Stimulated activated CD8-positive, alpha-beta memory T cell treated with anti-CD3 and anti-CD28 coated beads, Interleukin-15, amount 100 ng/mL, for 1 hour (primary cell): ENCODE results near the gene CCNL1.
A peak's percentile ranks its signal among the peaks of the same experiment; 100 is the strongest.
"Not testable (repeated sequence)": the region's sequence is repeated elsewhere in the genome, so short reads cannot be mapped to it uniquely, and the experiment has no call there.

Experiments
- DNase-seq: peaks from one replicate; pipeline ENCODE4 v3.0.0-alpha.2; 2020; ENCODE audit warnings: low read depth

Gene CCNL1

DNA sequence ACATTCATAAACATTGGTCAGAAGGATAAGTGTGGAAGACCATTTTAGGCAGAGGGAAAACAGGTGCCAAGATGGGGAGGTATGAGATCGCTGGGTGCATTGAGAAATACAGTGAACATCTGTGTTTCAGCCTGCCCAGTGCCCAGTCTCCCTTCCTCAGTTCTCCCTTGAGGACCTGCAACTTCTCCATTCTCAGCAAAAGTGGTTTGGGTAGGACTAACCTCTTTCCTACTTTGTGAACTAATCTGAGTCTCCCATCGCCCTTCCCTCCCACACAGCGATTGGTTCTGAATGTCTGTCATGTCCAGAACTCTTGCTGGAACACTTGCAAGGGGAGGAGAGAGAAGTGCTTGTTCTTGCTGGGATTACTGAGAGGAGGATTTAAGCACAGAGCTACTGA lies 10.9 kb upstream of the CCNL1 start:
- no peak for DNase-seq

DNA sequence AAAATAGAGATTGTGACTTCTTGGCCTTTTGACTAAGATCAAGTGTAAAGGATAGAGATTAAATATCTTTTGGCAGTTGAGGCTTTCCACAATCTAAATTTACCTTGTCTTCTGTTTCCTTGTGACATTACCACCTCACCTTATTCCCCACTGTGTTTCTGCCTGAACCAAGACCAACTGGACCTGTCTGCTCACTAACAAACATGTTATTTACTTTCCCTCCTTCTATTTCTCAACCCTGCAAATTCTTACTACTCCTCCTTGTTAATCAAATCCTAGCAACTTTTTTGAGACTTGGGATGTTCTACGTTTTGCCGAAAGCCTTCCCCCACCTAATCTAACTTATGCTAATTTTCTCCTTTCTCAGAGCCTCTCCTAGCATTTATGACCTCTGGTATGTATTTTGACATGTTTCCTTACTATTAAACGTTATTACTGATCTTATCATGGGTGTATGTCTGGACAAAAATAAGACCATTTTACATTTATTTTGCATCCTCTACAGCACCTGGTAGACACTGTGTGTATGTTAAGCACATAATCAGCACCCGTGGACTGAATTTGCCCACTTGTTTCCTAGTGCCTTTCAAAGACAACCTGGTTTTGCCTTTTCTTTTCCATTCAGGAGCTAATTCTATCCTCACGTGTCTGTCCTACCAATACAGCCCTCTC lies 7.6 kb upstream of the CCNL1 start:
- no peak for DNase-seq

DNA sequence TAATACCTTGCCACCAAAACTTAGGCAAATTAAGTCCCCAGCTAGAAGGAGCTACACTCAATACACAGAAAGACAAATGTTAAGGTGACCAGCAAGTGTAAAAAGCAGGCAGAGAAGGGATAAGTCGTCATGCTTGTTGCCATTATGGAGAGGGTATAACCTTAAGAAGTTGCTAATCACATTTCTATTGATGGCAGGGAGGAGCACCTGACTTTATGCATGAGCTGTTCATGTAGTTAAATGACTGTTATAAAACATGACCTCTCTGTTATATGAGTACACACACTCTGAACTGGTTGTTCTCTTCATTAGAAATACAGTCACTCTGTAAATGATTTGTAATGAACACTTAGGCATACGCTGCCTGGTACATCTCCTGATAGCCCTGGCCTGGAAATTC lies 6.6 kb upstream of the CCNL1 start:
- DNase-seq = no peak

DNA sequence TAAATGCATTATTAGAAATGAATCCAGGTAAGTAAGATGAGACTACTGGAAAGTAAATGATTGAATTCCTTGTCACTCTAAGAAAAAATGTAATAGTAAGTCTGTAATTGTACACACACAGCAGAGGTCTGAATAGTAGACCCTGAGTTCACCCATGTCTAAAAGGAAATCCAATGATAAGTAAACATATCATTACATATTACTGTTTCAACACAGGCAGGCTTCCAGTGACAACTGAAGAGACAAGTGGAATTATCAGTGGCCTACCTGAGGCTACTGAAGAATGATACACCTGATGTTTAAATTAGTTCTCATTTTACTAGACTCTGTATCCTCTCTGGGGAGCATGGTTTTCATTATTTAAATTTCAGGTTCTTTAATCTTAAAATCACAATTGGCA lies 6.2 kb upstream of the CCNL1 start:
- DNase-seq = no peak

DNA sequence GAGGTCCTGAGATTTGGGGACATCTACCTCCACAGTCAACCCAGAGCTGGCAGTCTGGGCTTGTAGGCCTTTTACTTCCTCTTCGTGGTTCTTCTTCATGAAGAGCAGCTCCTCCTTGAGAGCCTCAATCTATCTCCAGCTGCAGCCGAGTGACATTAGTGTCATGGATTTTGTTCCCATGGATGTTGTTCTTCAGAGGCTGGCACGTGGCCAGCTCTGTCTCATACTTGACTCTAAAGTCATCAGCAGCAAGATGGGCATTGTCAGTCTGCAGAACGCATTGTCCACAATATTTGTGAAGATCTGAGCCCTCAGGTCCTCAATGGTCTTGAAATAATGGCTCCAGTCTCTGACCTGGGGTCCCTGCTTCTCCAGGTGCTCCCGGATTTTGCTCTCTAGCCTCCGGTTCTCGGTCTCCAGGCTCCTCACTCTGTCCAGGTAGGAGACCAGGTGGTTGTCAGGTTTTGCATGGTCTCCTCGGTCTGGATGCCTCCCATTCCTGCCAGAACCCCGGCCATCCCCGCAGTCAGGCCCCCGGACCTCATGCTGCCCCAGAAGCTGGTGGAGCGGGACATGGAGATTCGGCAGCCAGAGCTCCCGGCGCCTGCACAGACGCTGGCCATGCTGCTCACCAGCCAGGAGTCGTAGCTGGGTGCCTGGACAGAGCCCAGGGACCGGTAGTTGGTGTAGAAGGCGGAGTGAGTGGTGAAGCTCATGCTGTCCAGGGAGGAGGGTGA lies 3.4 kb upstream of the CCNL1 start:
- no peak for DNase-seq

DNA sequence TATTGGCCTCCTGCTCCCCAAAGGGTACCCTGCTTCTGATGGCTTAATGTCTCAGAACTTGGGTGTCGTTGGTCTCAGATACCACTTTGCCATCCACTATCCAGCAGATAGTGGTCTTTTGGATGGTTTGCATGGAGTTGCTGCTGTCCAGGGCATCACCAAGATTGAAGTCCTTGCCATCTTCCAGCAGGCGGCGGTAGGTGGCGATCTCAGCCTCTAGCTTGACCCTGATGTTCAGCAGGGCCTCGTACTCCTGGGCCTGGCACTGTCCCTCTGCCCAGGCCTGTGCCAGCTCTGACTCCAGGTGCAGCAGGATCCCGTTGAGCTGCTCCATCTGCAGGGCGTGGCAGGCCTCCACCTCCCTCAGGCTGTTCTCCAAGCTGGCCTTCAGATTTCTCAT lies 2.7 kb upstream of the CCNL1 start:
- DNase-seq = not testable (repeated sequence)

DNA sequence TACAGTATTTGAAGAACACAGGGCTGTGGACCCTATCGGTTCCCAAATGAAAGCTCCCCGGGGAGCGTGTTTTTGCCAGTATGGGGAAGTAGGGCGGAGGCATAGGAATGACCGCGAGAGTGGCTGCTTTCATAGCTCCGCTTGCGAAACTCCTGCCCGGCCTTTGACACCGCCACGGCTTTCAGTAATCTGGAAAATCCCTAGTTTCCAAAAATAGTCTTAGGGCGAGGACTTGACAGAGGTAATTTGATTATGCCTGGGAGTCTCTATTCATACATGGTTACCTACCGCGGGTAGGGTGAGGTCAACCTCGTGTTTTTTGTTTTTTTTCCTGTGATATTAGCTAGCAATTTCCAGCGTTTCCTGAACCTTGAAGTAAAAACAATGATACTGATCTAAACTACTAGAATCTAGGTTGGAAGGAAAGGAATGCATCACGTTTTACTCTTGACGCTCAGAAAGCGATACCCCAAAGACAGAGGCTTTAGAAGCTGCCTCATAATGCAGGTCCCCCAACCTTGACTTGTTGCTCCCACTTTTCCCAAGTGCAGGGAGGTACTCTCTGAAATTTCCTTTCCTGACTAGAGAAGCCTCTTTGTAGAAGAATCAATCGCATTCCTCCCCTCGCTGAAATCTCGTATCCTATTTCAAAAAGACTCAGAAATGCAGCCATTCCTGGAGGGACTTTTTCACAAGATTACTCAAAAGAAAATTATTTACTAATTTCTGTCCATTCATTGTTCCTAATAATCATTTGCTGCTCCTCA lies 894 bp upstream of the CCNL1 start:
- DNase-seq = no peak

DNA sequence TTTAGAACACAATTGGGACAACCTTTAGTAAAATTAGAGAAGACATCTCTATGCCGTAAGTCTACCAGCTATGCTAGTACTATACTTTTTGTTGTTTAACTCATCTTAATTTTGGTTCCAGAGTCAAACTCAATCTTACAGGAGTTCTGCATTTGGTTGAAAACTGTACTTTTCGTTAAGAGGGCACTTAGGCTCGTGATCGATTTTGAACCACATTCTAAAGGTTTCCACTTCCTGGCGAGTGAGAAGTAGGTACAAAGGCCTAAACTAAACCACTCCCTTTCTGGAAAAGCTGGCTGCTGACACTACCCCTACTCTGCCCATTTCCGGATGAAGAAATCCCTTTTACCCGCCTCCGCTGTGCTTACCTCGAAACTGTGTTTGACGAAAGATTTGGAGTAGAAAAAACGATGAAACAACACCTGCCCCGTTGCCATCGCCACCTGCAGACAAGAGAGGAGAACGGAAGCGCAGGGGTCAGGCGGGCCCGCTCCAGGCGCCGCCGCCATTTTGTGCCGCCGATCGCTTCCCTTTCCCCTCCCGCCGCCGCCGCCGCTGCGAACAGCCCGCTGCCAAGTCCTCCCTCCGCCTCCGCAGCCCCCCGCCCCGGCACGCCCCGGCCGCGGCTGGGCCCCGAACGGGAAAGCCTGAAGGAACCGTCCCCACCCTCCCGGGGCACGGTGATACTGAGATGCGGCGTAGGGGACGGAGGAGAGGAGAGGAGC lies 748 bp downstream of the CCNL1 start:
- DNase-seq = peak; percentile 56

DNA sequence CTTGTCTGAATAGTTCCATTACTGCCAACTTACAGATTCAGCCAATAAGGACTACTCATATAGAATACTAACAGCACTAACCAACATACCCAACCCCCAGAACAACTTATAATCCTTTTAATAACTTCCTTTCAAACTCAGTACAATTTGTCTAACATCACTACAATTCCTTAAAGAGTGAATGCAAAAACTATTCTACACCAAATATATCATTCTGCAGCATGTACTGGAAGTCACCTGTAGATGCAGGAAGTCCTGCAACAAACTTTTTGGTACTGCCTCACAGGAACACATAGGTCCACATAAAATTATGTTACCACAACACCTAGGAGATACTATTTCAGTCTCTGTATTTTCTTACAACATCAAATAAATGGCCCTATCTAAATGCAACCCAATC lies 2.1 kb downstream of the CCNL1 start:
- DNase-seq = no peak

DNA sequence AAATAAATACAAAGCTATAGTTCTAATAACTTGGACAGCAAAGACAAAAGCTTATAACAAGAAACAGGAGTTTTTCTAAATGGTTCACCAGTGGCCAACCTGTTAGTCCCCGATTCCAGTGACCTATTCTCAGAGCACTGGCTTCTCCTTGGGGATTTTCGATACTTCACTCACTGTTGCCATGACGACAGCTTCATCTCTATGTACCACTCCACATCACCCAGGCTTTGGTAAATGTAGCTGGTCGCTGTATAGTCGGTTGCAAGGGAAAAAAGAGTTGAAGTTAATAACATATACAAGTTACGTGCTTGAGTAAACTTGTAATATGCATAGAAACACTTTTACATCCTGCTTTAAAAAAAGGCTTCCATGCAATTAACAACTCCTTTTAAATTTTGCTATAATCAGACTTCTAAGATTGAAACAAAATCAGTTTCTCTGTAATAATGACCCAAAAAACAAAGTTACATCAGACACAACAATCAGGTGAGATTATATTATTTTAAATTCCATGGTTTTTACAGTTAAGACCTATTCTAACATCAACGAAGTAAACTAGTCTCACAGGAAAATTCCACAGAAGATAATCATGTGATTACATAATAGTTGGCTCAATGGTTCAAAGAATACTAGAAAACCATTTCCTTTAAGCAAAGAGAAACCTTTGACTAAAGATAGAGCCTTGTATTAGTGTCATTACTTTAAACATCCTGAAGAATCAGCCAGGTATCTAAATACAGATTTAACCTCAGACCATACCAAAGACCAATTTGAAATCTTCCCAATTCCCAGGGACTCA lies 2.9 kb downstream of the CCNL1 start:
- no peak for DNase-seq

DNA sequence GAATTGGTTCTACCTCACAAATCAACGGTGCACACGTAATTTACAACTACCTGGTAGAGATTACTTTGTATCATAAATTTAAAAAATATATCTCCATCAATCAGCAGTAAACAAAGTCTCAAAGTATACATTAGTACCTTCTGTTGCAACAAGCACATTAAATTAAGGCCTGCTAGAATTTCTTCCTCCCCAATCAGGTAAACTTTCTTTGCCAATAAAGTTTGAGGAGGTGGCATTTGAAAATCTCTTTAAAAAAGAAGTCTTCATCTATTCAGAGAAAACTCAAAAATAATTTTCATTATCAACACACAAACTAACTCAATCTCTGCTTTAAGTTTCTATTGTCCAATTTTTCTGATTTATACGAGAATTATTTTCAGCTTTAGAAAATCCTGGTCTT lies 4.4 kb downstream of the CCNL1 start:
- no peak for DNase-seq

DNA sequence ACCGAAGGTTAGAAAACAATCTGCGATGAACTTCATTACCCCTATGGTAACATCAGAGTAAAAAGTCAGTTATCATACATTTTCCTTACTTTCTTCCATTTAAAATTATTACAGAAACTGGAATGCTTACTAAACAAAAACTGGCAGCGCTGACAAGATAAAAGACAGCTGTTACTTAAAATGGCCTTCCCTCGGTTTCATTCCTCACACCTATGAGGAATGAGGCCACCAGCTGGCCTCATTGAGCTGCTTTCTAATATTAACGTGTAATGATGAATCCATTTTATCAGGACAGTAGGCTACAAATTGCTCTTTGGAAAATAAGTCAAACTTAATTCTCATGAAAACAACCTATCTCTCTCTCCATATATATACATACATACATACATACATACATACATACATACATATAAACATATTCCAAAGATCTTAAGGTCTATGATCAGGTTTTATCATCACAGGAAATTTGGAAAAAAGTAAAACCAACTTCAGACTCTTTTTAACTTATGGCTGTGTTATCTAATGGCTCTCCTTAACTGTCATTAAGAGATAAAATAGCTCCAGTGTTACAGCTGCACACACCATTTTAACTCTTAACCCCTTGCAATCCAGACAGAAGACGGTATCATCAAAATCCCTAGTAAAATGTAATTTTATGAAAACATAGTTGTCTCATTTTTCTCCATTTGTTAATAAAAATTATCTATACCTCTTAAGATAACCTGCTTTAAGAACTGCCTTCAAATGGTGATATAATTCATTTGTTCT lies 5.2 kb downstream of the CCNL1 start:
- no peak for DNase-seq

DNA sequence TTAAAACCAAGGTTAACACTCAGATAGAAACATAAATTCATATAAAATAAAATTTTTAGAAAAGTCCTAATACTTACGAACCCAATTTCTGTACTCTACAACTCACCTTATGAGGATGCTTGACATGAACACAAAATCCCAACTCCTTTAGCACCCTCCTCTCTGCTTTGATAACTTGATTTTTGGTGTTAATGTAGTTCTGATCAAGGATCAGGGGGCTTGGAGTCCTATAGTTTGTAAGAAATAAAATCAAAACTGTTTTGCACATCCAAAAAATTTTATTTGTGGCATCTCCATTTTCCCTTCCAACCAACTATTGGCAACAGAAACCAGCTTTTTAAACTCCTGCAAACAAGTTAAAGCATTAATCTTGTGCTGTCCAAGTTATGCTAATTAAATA lies 7.0 kb downstream of the CCNL1 start:
- DNase-seq = no peak

DNA sequence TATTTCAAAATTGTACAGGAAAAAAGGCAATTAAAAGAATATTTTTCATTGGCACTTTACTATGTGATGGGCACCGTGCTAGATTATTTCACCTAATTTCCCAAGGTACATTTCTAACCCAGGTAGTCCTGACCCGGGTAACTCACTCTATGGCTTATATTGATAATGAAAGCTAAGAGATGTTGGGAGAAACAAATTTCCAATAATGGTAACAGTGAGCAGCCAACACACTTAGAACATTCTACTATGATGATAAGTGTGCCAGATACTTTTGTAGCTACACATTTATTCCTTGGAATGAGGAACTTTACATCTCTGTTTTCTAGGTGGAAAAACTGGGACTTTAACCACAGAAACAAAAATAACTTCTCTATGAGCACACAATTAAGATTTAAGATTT lies 7.5 kb downstream of the CCNL1 start:
- no peak for DNase-seq

DNA sequence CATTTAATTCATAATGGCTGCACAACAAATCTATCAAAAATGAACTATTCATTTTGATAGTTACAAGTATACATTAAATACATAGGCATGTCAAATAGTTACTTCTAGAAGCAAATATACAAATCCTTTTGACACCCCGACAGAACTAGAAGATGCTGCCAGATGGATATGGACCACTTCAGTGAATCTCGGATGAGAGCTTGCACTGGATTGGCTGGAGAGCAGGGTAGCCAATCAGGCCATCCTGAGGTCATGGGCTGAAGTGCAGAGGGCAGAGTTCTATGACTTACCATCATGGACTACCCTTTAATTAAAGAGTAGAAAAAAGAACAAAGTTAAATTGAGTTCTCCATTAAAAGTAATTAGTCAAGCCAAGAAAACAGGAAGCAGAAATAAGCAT lies 8.3 kb downstream of the CCNL1 start:
- no peak for DNase-seq

DNA sequence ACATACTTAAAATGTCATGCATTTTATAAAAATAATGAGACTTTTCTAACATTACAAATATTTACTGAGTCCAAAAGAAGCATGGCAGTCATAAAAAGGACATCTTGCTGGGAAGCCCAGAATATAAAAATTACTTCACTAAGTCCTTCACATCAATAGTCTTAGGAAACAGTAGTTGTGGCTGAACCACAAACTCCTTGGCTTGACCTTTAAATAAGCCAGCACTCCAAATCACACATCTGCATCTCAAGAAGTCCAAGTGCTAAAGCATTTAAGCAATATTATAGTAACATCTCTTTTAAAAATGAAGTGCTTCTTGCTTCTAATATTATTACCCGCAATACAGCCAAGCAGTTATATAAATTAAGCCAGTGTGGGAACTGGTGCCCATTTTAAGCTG lies 8.8 kb downstream of the CCNL1 start:
- no peak for DNase-seq

DNA sequence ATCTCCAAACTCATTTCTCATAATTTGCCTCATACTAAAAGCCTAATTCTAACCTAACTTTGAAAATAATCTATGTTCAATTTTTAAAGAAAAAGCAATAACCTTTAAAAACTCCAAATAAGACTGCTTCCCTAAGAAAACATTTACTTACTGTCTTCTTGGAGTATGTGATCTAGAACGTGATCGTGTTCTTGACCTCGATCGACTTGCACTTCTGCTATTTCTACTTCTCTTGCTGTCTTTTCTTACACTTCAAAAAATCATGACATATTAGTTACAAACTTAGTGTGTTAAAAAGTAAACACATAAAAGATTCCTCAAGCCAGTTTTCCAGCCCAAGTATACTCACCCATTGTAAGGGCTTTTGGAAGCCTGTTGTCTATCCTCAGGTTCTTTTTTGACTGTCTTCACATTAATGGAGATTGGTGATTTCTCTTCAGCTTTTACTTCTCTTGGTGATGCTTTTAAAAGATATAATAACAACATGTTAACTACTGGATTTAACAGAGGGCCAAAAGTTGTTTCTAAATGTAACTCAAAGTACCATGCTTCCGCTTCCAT lies 10.7 kb downstream of the CCNL1 start:
- no peak for DNase-seq

DNA sequence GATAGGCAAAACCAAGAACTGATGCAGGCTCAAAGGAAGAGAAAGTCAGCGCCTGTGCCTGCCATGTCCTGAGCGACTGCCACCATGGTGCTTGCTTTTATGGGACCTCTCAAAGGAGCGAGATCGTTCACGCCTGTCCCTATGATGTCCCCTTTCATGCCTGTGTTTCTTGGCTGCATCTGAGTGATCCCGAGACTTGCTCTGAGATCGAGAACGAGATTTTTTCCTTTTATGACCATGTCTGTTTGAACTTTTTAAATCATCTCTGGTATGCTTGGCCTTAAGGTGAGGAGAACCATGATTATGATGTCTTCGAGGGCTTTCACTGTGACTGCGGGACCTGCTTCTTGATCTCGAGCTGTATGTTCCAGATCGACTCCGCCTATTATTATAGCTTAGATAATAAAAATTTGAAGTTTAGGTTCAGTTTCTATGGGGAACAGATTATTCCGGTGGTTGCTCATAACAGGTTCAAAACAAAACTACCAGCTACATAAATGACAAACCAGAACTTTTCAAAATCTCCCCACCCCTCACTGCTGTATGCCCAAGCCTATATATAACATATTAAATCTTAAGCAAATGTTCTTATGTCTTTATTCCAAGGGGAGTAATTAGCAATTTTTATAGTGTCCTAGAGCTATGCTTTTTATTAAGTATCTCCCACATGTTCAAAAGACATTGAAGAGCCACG lies 11.6 kb downstream of the CCNL1 start:
- DNase-seq = no peak

DNA sequence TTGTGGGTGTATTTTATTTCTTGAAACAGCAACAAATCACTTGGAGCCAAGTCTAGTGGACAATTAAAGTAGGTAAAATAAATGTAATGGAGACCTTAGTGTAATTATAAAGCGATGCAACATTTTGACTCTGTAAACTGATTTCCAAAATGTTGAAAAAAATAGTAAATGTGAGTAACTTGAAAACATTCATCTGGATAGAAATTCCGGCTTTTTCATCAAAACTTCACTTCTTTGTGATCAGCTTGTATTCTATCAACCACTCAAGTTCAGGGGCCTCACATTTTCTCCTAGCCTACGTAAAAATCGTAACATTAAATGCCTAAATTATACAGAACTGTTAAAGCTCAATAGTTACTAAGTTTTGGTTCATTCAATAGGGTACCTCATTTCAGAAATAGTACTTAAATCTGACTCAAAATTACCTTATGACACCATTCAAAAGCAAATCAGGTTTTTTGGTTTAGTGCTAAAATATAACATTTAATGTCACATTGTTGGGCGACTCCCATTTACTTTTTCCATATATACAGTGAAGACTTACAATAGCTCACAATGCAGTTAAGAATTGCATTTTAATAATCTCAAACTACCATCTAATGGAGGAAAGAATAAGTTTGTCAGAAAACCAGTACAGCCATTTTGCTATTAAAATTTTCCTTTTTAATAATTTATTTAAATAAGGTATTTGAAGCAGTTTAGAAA lies 12.7 kb downstream of the CCNL1 start:
- DNase-seq = no peak
